ENCODE measurements around the gene CTBP2. TPM values are rescaled to one million over a fixed set of nuclear protein-coding genes. Genes with fewer than 3 reads are reported as not detected.

CTBP2 gene
- total RNA-seq, 1 experiment from 2014 or later = 212 TPM

- Histone ChIP-seq H4K20me1 (ENCODE audit: control insufficient read depth, insufficient read depth, insufficient read length) (no peaks in the 10 kb centered on the region), H2BK120ac (ENCODE audit: low read depth, low read length, poor library complexity, severe bottlenecking) (no peak overlapping the region), H3K4me1 (ENCODE audit: insufficient read depth, low read length) (peaks cover 27% of the 10 kb centered on the region; the same call in 1 of the 2 replicates), H3K23me2 (ENCODE audit: insufficient read length, low read depth, low read length, poor library complexity, severe bottlenecking) (no peaks in the 10 kb centered on the region), H4K91ac (ENCODE audit: insufficient read length, low read depth, low read length) (no peak overlapping the region), H3K9ac (ENCODE audit: extremely low read depth, insufficient read length, low read length) (no peak overlapping the region), H2AFZ (ENCODE audit: low read length) (no peak overlapping the region), H2AK5ac (ENCODE audit: insufficient read length, low read length) (no peak overlapping the region), H3K27ac (ENCODE audit: insufficient read length, low read depth, low read length) (no peak overlapping the region), H2BK5ac (ENCODE audit: insufficient read length, low read length) (no peak overlapping the region), H3K79me1 (ENCODE audit: insufficient read depth, low read depth, low read length, poor library complexity, severe bottlenecking) (peaks cover 2% of the 10 kb centered on the region), H3K9me3 (ENCODE audit: control insufficient read depth, low read depth, low read length) (no peaks in the 10 kb centered on the region), H3K4me2 (ENCODE audit: insufficient read depth, insufficient read length, low read length) (no peak overlapping the region), H2BK12ac (ENCODE audit: insufficient read length, low read depth, low read length) (no peak overlapping the region), H3K56ac (ENCODE audit: insufficient read length, low read depth, low read length) (no peak overlapping the region), H3K79me2 (ENCODE audit: insufficient read depth, low read length) (peaks cover 86% of the 10 kb centered on the region), H3T11ph (ENCODE audit: low read length) (no peak overlapping the region), H3K4ac (ENCODE audit: low read depth, low read length) (no peak overlapping the region), H3K18ac (ENCODE audit: insufficient read length, low read depth, low read length) (no peak overlapping the region), H2BK15ac (ENCODE audit: low read depth, low read length) (no peak overlapping the region), H4K8ac (replicated peaks; ENCODE audit: insufficient read length, low read depth, low read length) (no peak overlapping the region), H2BK20ac (ENCODE audit: low read depth, low read length, poor library complexity, severe bottlenecking) (no peak overlapping the region), H3K23ac (ENCODE audit: insufficient read length, low read depth, low read length) (no peak overlapping the region), H3K14ac (ENCODE audit: insufficient read depth, low read length) (no peak overlapping the region), H4K5ac (ENCODE audit: insufficient read length, low read depth, low read length) (no peak overlapping the region), H3K27me3 (ENCODE audit: insufficient read depth, low read length) (no peaks in the 10 kb centered on the region)
- TF ChIP-seq CTCF (conservative IDR thresholded peaks at IDR 0.05) = no peak
- no peak for DNase-seq
- Mint-ChIP-seq H3K36me3 (ENCODE audit: insufficient read depth in 1 of 3, low read depth in 3 of 3) (peaks cover 26 to 59% (median 43%) of the 10 kb centered on the region in 3 experiments; a peak in 6 of 7 replicates), H3K4me3 (peak overlapping the region in 1 of 2 experiments; percentile 29; a peak in 1 of 5 replicates), H3K27me3 (ENCODE audit: low read depth) (no peaks in the 10 kb centered on the region), H3K9me3 (no peaks in the 10 kb centered on the region), H3K27ac (peak overlapping the region in 2 of 3 experiments; percentile 24 to 30; a peak in 3 of 7 replicates), H3K4me1 (peaks cover 82 to 90% of the 10 kb centered on the region in 2 experiments)
- WGBS (ENCODE audit: extremely low coverage, insufficient read length, low lambda C conversion rate) = no CpG with 5 or more reads among the region's 5 CpGs
Observed at GRCh38 chr10:125145636-125146035, 14.7 kb downstream of the CTBP2 start.
